NOMO-1 treated with DMSO at 0.1 percent for 48 hours (cell line): ENCODE results near the gene FARP1.
A peak's percentile ranks its signal among the peaks of the same experiment; 100 is the strongest.

ENCODE experiments used
- DNase-seq: peaks from one replicate; lab custom pipeline; 2025; ENCODE audit not compliant: unreplicated experiment; lab: John Stamatoyannopoulos, UW

FARP1 gene

GRCh38 chr13:98142380-98143156, at the start of gene FARP1:
TSS of gene FARP1 (plus strand) at chr13:98143094. CDS start at chr13:98213243, 70,149 bp downstream.
- peak; percentile 1 for DNase-seq

- no peak for DNase-seq
Observed at GRCh38 chr13:98094678-98095266, 48.1 kb upstream of the FARP1 start.

- DNase-seq: no peak
Observed at GRCh38 chr13:98096059-98096458, 46.8 kb upstream of the FARP1 start.

GRCh38 chr13:98097749-98098148, 45.1 kb upstream of the FARP1 start:
- DNase-seq: no peak

GRCh38 chr13:98098516-98098915, 44.4 kb upstream of the FARP1 start:
- no peak for DNase-seq

- no peak for DNase-seq
Observed at GRCh38 chr13:98099627-98100026, 43.3 kb upstream of the FARP1 start.

GRCh38 chr13:98100481-98100880, 42.4 kb upstream of the FARP1 start:
- DNase-seq: no peak

- DNase-seq: no peak
Observed at GRCh38 chr13:98103531-98103930, 39.4 kb upstream of the FARP1 start.

GRCh38 chr13:98103942-98104880, 38.7 kb upstream of the FARP1 start:
- DNase-seq: no peak

- DNase-seq: no peak
Observed at GRCh38 chr13:98105929-98106336, 37.0 kb upstream of the FARP1 start.

- no peak for DNase-seq
Observed at GRCh38 chr13:98108341-98108740, 34.6 kb upstream of the FARP1 start.

- DNase-seq: no peak
Observed at GRCh38 chr13:98109226-98109853, 33.6 kb upstream of the FARP1 start.

- no peak for DNase-seq
Observed at GRCh38 chr13:98110749-98111148, 32.1 kb upstream of the FARP1 start.

- DNase-seq: no peak
Observed at GRCh38 chr13:98111168-98112098, 31.5 kb upstream of the FARP1 start.

- DNase-seq: no peak
Observed at GRCh38 chr13:98112456-98112855, 30.4 kb upstream of the FARP1 start.

GRCh38 chr13:98118865-98119264, 24.0 kb upstream of the FARP1 start:
- no peak for DNase-seq

GRCh38 chr13:98123176-98123575, 19.7 kb upstream of the FARP1 start:
- DNase-seq: no peak

- DNase-seq: no peak
Observed at GRCh38 chr13:98129059-98129746, 13.7 kb upstream of the FARP1 start.

GRCh38 chr13:98133946-98134345, 8.9 kb upstream of the FARP1 start:
- no peak for DNase-seq
